ENCODE measurements around the gene CENATAC. TPM values are rescaled to one million over a fixed set of nuclear protein-coding genes. Genes with fewer than 3 reads are reported as not detected.

Gene CENATAC
- total and polyA plus RNA-seq, 9 of the 15 experiments (the other 6 are each of a cell fraction or from before 2014, with no cell fraction given) = 2.4 to 25.5 (median 13.7) TPM

DNA sequence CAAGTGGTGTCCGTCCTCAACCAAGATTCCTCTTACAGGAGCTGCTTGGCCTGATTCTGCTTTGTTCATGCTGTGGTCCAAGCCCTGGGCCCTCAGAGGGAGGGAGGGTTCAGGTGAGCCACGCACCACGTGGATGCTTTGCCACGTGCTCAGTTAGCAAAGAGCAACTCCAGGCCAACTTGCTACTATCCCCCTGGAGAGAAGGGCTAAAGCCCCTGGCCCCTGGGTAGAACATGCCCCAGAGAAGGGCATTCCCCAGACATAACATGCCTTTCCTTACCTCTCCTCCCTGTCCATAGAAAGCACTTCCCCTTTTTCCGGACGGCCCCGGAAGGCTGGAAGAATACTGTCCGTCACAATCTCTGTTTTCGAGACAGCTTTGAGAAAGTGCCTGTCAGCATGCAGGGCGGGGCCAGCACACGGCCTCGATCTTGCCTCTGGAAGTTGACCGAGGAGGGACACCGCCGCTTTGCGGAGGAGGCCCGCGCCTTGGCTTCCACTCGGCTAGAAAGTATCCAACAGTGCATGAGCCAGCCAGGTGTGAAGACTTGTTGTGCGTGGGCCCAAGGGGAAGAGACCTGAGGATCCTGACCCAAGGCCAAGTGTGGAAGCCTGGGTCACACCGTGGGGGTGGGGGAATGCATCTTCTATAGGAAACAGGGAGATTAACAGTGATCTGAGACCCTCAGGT is 17.6 kb upstream of the CENATAC start (continued):
- TF ChIP-seq, protein P1, sequence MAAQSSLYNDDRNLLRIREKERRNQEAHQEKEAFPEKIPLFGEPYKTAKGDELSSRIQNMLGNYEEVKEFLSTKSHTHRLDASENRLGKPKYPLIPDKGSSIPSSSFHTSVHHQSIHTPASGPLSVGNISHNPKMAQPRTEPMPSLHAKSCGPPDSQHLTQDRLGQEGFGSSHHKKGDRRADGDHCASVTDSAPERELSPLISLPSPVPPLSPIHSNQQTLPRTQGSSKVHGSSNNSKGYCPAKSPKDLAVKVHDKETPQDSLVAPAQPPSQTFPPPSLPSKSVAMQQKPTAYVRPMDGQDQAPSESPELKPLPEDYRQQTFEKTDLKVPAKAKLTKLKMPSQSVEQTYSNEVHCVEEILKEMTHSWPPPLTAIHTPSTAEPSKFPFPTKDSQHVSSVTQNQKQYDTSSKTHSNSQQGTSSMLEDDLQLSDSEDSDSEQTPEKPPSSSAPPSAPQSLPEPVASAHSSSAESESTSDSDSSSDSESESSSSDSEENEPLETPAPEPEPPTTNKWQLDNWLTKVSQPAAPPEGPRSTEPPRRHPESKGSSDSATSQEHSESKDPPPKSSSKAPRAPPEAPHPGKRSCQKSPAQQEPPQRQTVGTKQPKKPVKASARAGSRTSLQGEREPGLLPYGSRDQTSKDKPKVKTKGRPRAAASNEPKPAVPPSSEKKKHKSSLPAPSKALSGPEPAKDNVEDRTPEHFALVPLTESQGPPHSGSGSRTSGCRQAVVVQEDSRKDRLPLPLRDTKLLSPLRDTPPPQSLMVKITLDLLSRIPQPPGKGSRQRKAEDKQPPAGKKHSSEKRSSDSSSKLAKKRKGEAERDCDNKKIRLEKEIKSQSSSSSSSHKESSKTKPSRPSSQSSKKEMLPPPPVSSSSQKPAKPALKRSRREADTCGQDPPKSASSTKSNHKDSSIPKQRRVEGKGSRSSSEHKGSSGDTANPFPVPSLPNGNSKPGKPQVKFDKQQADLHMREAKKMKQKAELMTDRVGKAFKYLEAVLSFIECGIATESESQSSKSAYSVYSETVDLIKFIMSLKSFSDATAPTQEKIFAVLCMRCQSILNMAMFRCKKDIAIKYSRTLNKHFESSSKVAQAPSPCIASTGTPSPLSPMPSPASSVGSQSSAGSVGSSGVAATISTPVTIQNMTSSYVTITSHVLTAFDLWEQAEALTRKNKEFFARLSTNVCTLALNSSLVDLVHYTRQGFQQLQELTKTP (IDR thresholded peaks at IDR 0.05; ENCODE audit: low read depth in 1 of 2, partially characterized antibody in 2 of 2) = no peak
- TF ChIP-seq EP300 (IDR thresholded peaks at IDR 0.05; ENCODE audit: low read length) (peak; percentile 61), ZNF695 (CRISPR knock-in tag; IDR thresholded peaks at IDR 0.05) (no peak), XRCC5 (IDR thresholded peaks at IDR 0.05; ENCODE audit: low read depth, low read length) (no peak), ZNF431 (CRISPR knock-in tag; IDR thresholded peaks at IDR 0.05) (no peak), RAD51 (IDR thresholded peaks at IDR 0.05; ENCODE audit: borderline replicate concordance, low read depth) (peak; percentile 82), RUNX1 (IDR thresholded peaks at IDR 0.05; ENCODE audit: low read depth) (no peak), NCOA4 (IDR thresholded peaks at IDR 0.05; ENCODE audit: partially characterized antibody) (no peak), NR2C2 (CRISPR knock-in tag; IDR thresholded peaks at IDR 0.05) (no peak), NR2C2 (tag; IDR thresholded peaks at IDR 0.05) (peak; percentile 61), SMARCB1 (IDR thresholded peaks at IDR 0.05; ENCODE audit: insufficient read length, low read depth) (no peak), NFATC3 (IDR thresholded peaks at IDR 0.05) (no peak), ZC3H8 (IDR thresholded peaks at IDR 0.05) (no peak), MTF1 (CRISPR knock-in tag; IDR thresholded peaks at IDR 0.05; ENCODE audit: borderline replicate concordance) (no peak), ARID2 (IDR thresholded peaks at IDR 0.05) (no peak), SETDB1 (IDR thresholded peaks at IDR 0.05; ENCODE audit: low read length) (no peak), ZNF274 (IDR thresholded peaks at IDR 0.05; ENCODE audit: borderline replicate concordance, low read depth, low read length) (no peak), SRSF3 (IDR thresholded peaks at IDR 0.05; ENCODE audit: insufficient read depth, low read length) (no peak), ATF7 (IDR thresholded peaks at IDR 0.05) (peak; percentile 48; the same call in 1 of the 2 replicates), ZNF57 (CRISPR knock-in tag; IDR thresholded peaks at IDR 0.05) (no peak), TRIM24 (IDR thresholded peaks at IDR 0.05) (no peak)
- TF ChIP-seq, protein P2, sequence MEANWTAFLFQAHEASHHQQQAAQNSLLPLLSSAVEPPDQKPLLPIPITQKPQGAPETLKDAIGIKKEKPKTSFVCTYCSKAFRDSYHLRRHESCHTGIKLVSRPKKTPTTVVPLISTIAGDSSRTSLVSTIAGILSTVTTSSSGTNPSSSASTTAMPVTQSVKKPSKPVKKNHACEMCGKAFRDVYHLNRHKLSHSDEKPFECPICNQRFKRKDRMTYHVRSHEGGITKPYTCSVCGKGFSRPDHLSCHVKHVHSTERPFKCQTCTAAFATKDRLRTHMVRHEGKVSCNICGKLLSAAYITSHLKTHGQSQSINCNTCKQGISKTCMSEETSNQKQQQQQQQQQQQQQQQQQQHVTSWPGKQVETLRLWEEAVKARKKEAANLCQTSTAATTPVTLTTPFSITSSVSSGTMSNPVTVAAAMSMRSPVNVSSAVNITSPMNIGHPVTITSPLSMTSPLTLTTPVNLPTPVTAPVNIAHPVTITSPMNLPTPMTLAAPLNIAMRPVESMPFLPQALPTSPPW (CRISPR knock-in tag; IDR thresholded peaks at IDR 0.05) = peak; percentile 53
